Measurements from ENCODE around the gene AMER1. TPM values are rescaled to one million over a fixed set of nuclear protein-coding genes. Genes with fewer than 3 reads are reported as not detected.

Gene AMER1
- total and polyA plus RNA-seq, 2 donors from 2014 or later: 1.5 to 5.7 TPM

DNA sequence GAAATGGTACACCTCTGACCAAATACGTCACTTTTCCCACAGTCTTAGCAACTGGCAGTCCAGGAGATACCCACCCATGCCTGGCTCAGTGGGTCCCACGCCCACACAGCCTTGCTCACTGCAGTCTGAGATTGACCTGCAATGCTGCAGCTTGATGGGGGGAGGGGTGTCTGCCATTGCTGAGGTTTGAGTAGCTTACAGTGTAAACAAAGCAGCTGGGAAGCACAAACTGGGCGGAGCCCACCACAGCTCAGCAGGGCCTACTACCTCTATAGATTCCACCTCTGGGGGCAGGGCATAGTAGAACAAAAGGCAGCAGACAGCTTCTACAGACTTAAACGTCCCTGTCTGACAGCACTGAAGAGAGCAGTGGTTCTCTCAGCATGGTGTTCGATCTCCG lies 52.7 kb downstream of the AMER1 start:
- Histone ChIP-seq H3K36me3 (ENCODE audit: control insufficient read depth in 2 of 3, insufficient read depth in 3 of 3, low read length in 3 of 3) (no peaks in the 10 kb centered on the region), H3K9ac (ENCODE audit: low read length in 3 of 3) (no peak overlapping the region), H3K27me3 (ENCODE audit: control insufficient read depth, insufficient read depth, low read length) (no peaks in the 10 kb centered on the region), H3K9me3 (ENCODE audit: control insufficient read depth in 2 of 3, insufficient read depth in 1 of 3, low read length in 3 of 3) (no peaks in the 10 kb centered on the region), H3K27ac (ENCODE audit: low read depth in 2 of 2, low read length in 2 of 2) (no peak overlapping the region), H3K4me3 (ENCODE audit: low read length in 3 of 3) (no peak overlapping the region), H3K4me1 (ENCODE audit: control insufficient read depth in 2 of 3, insufficient read depth in 2 of 3, low read depth in 1 of 3, low read length in 3 of 3) (no peaks in the 10 kb centered on the region)
- no peak for FAIRE-seq
- intact Hi-C loops (cut with DNase I): no loop called here
- no peak for DNase-seq
- TF ChIP-seq, protein P1, sequence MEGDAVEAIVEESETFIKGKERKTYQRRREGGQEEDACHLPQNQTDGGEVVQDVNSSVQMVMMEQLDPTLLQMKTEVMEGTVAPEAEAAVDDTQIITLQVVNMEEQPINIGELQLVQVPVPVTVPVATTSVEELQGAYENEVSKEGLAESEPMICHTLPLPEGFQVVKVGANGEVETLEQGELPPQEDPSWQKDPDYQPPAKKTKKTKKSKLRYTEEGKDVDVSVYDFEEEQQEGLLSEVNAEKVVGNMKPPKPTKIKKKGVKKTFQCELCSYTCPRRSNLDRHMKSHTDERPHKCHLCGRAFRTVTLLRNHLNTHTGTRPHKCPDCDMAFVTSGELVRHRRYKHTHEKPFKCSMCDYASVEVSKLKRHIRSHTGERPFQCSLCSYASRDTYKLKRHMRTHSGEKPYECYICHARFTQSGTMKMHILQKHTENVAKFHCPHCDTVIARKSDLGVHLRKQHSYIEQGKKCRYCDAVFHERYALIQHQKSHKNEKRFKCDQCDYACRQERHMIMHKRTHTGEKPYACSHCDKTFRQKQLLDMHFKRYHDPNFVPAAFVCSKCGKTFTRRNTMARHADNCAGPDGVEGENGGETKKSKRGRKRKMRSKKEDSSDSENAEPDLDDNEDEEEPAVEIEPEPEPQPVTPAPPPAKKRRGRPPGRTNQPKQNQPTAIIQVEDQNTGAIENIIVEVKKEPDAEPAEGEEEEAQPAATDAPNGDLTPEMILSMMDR (IDR thresholded peaks at IDR 0.05; ENCODE audit: borderline replicate concordance, extremely low read depth, insufficient read depth): no peak

DNA sequence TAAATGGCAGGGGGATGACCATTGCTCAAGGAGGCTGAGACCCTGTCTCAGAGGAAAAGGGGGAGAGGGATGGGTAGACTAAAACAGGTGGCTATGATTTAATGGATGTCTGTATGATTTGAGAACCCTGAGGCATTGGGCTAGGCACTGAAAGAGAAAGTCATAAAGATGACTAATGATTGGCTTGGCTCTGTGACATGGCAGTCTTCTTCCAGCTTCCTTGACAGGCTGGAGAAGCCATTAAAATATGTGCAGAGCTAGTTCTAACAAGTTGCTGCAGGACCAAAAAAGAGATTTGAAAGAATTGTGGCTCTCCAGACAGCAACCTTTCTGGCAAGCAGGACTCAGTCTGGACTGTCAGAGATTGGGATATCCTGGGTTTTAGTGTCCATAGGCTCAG lies 53.6 kb downstream of the AMER1 start:
- H3K4me3 ChIP-seq (ENCODE audit: low read length in 3 of 3): no peak overlapping the region
- intact Hi-C loops (cut with DNase I): no loop called here
- H3K36me3 ChIP-seq (ENCODE audit: control insufficient read depth in 2 of 3, insufficient read depth in 3 of 3, low read length in 3 of 3): no peaks in the 10 kb centered on the region
- H3K27ac ChIP-seq (ENCODE audit: low read depth in 2 of 2, low read length in 2 of 2): no peak overlapping the region
- no peaks in the 10 kb centered on the region for H3K27me3 ChIP-seq (ENCODE audit: control insufficient read depth, insufficient read depth, low read length)
- H3K4me1 ChIP-seq (ENCODE audit: control insufficient read depth in 2 of 3, insufficient read depth in 2 of 3, low read depth in 1 of 3, low read length in 3 of 3): no peaks in the 10 kb centered on the region
- H3K9ac ChIP-seq (ENCODE audit: low read length in 3 of 3): no peak overlapping the region
- FAIRE-seq (no peak), DNase-seq (no peak)
- TF ChIP-seq, protein P1 (IDR thresholded peaks at IDR 0.05; ENCODE audit: borderline replicate concordance, extremely low read depth, insufficient read depth): no peak
- H3K9me3 ChIP-seq (ENCODE audit: control insufficient read depth in 2 of 3, insufficient read depth in 1 of 3, low read length in 3 of 3): no peaks in the 10 kb centered on the region

GRCh38 chrX:64150775-64151174 lies 54.7 kb downstream of the AMER1 start:
- Histone ChIP-seq H3K4me1 (ENCODE audit: control insufficient read depth in 2 of 3, insufficient read depth in 2 of 3, low read depth in 1 of 3, low read length in 3 of 3) (no peaks in the 10 kb centered on the region), H3K4me3 (ENCODE audit: low read length in 3 of 3) (no peak overlapping the region), H3K27me3 (ENCODE audit: control insufficient read depth, insufficient read depth, low read length) (no peaks in the 10 kb centered on the region), H3K36me3 (ENCODE audit: control insufficient read depth in 2 of 3, insufficient read depth in 3 of 3, low read length in 3 of 3) (no peaks in the 10 kb centered on the region), H3K27ac (ENCODE audit: low read depth in 2 of 2, low read length in 2 of 2) (no peak overlapping the region), H3K9ac (ENCODE audit: low read length in 3 of 3) (no peak overlapping the region), H3K9me3 (ENCODE audit: control insufficient read depth in 2 of 3, insufficient read depth in 1 of 3, low read length in 3 of 3) (no peaks in the 10 kb centered on the region)
- TF ChIP-seq, protein P1 (IDR thresholded peaks at IDR 0.05; ENCODE audit: borderline replicate concordance, extremely low read depth, insufficient read depth): no peak
- FAIRE-seq (no peak), DNase-seq (no peak)
- intact Hi-C loops (cut with DNase I): no loop called here

Other genes starting within 250 kb of the AMER1 start
- not detected for gene ASB12, start 24.9 kb upstream of the AMER1 start, total RNA-seq
- gene ASB12, start 24.9 kb upstream of the AMER1 start, polyA plus RNA-seq (ENCODE audit: insufficient read depth, low read depth, low replicate concordance): 0.62 TPM
- 2.7 TPM for gene MTMR8, start 189.7 kb upstream of the AMER1 start, total RNA-seq
- gene MTMR8, start 189.7 kb upstream of the AMER1 start, polyA plus RNA-seq (ENCODE audit: insufficient read depth, low read depth, low replicate concordance): 1.3 TPM

Measured in kidney (tissue), 14 donors.